ENCODE measurements around the gene OR6B3.

OR6B3 gene

GRCh38 chr2:240053173-240054155 lies at the start of gene OR6B3:
TSS of gene OR6B3 (minus strand) at chr2:240053521.
- peak; percentile 37 for FAIRE-seq

GRCh38 chr2:240098349-240098748 lies 45.0 kb upstream of the OR6B3 start:
- FAIRE-seq (no peak), DNase-seq (ENCODE audit: low spot score) (no peak)

More at GRCh38 chr2:240053173-240054155, at the start of gene OR6B3:
- DNase-seq (ENCODE audit: low spot score): no peak

- DNase-seq (ENCODE audit: low spot score): no peak
- FAIRE-seq: no peak
Measured at GRCh38 chr2:240095556-240096523, 42.5 kb upstream of the OR6B3 start.

- FAIRE-seq (no peak), DNase-seq (ENCODE audit: low spot score) (no peak)
Measured at GRCh38 chr2:240089306-240089705, 36.0 kb upstream of the OR6B3 start.

DNA sequence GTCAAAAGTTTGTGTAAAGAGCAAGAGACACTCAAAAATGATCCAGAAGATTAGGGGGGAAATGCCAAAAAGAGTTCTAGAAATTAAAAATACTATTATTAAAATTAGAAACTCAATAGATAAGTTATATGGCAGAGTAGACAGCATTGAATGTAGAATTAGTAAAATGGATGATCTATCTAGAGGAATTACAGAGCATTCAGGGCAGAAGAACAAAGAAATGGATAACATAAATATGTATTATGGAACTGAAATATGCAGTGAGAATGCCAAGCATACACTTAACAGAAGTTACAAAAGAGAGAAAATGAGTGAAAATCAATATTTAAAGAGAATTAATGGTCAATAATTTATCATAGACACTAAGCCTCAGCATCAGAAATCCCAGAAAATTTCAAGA lies 33.2 kb upstream of the OR6B3 start:
- DNase-seq (ENCODE audit: low spot score) (no peak), FAIRE-seq (no peak)

GRCh38 chr2:240078631-240079030 lies 25.3 kb upstream of the OR6B3 start:
- FAIRE-seq (no peak), DNase-seq (ENCODE audit: low spot score) (no peak)

GRCh38 chr2:240077442-240077841 lies 24.1 kb upstream of the OR6B3 start:
- no peak for FAIRE-seq

GRCh38 chr2:240074545-240074944 lies 21.2 kb upstream of the OR6B3 start:
- no peak for FAIRE-seq

More at GRCh38 chr2:240077442-240077841, 24.1 kb upstream of the OR6B3 start:
- no peak for DNase-seq (ENCODE audit: low spot score)

DNA sequence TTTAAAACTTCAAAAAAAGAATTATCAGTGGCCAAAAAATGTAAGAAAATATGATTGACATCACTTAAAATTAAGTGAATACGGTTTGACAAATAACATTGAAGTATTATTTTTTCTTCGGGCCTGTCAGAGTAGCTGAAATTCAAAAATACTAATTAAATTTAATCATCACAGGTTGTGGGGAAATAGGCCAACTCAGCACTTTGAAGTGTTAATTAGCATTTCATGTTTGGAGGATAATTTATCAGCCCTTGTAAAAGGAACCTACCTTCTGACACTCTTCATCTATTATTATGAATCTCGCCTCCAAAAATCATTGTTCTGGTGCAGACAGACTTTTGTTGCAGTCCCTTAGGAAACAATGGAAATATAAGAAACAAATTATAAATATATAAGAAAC lies 17.6 kb upstream of the OR6B3 start:
- DNase-seq (ENCODE audit: low spot score) (no peak), FAIRE-seq (no peak)

More at GRCh38 chr2:240074545-240074944, 21.2 kb upstream of the OR6B3 start:
- no peak for DNase-seq (ENCODE audit: low spot score)

DNA sequence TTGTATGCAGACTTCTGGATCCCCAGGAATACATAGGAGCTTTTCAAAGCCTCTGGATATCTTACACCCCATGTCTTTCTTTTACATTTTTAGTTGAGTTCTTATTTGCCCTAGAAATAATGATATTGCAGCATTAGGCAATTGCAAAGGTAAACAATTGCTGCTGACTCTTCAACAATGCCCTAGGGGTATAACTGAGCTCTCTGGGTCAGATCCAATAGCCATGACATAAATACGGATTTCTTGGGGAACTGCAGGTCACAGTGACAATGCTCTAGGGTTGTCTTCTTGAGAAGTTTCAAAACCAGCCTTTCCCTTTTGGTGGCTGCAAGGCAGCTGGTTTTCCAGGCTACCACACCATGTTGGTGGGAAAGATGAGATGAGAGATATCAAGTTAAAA lies 16.5 kb upstream of the OR6B3 start:
- DNase-seq (ENCODE audit: low spot score): no peak
- FAIRE-seq: no peak

DNA sequence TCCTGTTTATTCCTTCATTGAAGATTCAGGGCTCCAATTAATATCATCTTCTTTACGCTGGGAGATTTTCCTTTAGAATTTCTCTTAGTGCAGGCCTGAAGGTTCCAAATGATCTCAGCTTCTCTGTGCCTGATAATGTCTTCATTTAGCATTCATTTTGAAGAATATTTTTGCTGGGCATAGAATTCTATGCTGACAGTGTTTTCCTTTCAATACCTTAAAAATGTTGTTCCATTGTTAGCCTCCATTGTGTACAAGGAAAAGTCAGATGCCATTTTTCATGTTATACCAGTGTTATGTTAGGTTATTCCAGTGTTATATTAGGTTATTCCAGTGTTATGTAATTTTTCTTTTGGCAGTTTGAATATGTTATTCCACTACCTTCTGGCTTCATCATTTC lies 14.9 kb upstream of the OR6B3 start:
- no peak for DNase-seq (ENCODE audit: low spot score)
- FAIRE-seq: no peak

DNA sequence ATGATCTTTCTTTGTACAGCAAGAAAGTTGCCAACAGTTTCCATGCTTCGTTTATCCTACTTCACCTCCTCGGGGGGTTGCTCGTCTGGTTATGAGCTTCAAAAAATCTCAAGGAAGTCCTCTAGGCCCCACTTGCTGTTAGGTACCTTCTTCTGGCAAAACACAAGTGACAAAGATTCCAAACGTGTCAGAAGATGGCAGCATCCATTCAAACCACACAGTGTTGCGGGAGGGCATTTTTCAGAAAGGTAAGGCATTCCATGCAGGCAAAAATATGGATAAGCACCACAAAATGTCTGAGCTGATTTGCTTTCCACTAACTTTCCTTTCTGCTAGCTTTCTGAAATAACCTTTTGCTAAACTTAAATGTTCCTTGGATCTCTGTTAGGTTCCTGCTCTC lies 13.2 kb upstream of the OR6B3 start:
- DNase-seq (ENCODE audit: low spot score) (no peak), FAIRE-seq (no peak)

GRCh38 chr2:240064898-240065297 lies 11.6 kb upstream of the OR6B3 start:
- DNase-seq (ENCODE audit: low spot score): no peak
- FAIRE-seq: no peak

DNA sequence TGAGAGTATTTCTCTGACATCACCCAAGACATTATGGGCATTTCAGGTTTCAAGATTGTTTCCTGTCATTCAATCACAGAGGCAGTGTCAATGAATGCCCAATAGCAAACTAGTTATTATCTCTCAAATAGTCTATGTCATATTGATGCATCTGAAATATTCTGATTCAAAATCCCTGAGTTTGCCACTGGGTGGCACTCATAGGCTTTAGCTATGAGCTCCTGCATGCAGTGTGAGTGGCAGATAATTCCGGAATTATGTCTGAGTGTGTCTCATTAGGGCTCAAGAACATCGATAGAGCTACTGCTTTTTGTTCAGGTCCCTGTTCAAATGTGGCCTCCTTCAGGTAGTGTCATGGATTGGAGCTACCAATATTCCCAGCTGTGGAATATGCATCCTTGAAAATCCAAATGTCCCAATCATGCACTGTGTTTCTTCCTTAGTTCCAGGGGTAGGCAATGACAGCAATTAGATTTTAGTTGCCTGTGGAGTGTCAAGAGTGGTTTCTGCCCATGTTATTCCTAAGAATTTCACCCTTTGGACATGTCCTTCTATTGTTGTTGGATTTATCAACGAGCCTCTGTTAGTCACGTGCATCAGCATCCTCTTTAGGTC lies 7.8 kb upstream of the OR6B3 start:
- DNase-seq (ENCODE audit: low spot score) (peak; percentile 40), FAIRE-seq (no peak)

DNA sequence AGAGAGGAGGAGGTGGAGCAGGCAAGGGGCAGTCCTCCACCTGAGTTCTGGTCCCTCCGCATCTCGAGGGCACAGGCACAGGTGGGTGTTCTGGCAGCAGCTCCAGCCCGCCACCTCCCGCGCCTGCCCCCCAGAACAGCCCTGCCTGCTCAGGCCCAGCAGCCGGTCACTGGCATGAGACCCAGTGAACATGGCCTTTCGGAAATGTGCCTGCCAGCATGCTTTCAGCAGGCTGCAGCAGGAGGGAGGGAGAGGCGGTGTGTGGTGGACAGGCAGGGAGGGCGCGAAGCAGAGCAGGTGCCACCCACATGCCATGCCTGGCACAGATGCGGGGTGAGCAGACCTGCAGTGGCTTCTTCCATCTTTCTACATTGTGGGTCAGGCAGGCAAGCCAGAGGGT lies 3.4 kb upstream of the OR6B3 start:
- DNase-seq (ENCODE audit: low spot score): no peak
- FAIRE-seq: no peak

- FAIRE-seq: no peak
- no peak for DNase-seq (ENCODE audit: low spot score)
Measured at GRCh38 chr2:240055177-240055917, 2.0 kb upstream of the OR6B3 start.

DNA sequence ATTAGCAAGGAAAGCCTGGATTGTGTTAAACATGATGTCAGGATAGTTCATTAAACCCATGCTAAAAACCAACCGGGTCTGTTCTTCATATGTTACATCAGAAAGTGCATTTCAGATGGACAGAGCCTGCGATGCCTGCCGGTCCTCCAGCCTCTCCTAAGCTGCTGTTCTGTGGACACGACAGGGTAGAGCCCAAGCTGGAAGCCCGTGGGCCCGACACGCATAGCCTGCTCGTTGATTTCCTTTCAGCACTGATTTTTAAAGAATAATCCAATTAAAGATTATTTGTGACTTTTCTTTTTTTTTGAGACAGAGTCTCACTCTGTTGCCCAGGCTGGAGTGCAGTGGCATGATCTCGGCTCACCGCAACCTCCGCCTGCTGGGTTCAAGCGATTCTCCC lies 797 bp downstream of the OR6B3 start:
- DNase-seq (ENCODE audit: low spot score): no peak
- no peak for FAIRE-seq

GRCh38 chr2:240051697-240052096 lies 1.6 kb downstream of the OR6B3 start:
- no peak for FAIRE-seq
- no peak for DNase-seq (ENCODE audit: low spot score)

GRCh38 chr2:240050278-240050677 lies 3.0 kb downstream of the OR6B3 start:
- no peak for DNase-seq (ENCODE audit: low spot score)
- FAIRE-seq: no peak

GRCh38 chr2:240048237-240048636 lies 5.1 kb downstream of the OR6B3 start:
- FAIRE-seq (no peak), DNase-seq (ENCODE audit: low spot score) (no peak)

DNA sequence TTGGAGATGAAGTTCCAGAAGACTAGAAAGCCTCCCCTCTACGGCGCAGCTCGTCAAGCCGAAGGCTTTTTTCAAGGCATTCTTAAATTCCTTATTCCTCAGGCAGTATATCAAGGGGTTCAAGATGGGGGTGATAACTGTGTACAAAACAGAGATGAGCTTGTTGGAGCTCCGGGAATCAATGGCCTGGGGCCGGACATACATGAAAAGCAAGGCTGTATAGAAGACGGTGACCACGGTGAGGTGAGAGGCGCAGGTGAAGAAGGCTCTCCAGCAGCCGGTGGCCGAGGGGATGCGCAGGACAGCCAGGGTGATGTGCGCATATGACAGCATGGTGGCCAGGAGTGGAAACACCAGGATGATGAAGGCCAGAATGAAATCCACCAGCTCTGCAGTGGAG lies 8.2 kb downstream of the OR6B3 start:
- DNase-seq (ENCODE audit: low spot score) (no peak), FAIRE-seq (no peak)

All from urothelium cell line (cell line).